H1 (cell line): Measurements from ENCODE around the gene CSNK1D. TPM values are rescaled to one million over a fixed set of nuclear protein-coding genes. Genes with fewer than 3 reads are reported as not detected.
A peak's percentile ranks its signal among the peaks of the same experiment; 100 is the strongest.

Experiments
- CTCF ChIA-PET: fragments of 300-600 bp; sonication (Branson Sonifier 250); formaldehyde crosslinking; loops from one replicate; lab custom pipeline; 2021; ENCODE audit not compliant: partially characterized antibody; lab: Charles Lee
- POLR2A ChIA-PET: fragments of 300-600 bp; sonication (Branson Sonifier 250); formaldehyde crosslinking; loops from one replicate; lab custom pipeline; 2021; ENCODE audit warnings: inconsistent platforms; ENCODE audit not compliant: partially characterized antibody; lab: Charles Lee
- DNase-seq, 2 experiments: peaks; one replicate each; pipeline versions ENCODE4 v3.0.0 to v3.0.0-alpha.2; 2010 to 2022; ENCODE audit warnings: low spot score in 2 of 2, low read depth in 1 of 2, mixed read lengths in 1 of 2
- FAIRE-seq: peaks from 2 replicates; lab custom pipeline; 2011; peaks lifted over from hg19 to GRCh38; lab: Jason Lieb, UNC
- H2AFZ ChIP-seq: 2 replicates; pipeline ENCODE4 v1.8.1; 2012; ENCODE audit warnings: low read length, inconsistent platforms
- H2AK5ac ChIP-seq: 2 replicates; pipeline ENCODE4 v1.6.1; 2013; ENCODE audit warnings: low read depth, low read length
- H2BK120ac ChIP-seq: replicated peaks from 2 replicates; pipeline ENCODE3; 2013; ENCODE audit warnings: low read depth, low read length, inconsistent platforms
- H2BK12ac ChIP-seq: 2 replicates; pipeline ENCODE4 v1.6.1; 2013; ENCODE audit warnings: low read depth, low read length
- H2BK15ac ChIP-seq: 2 replicates; pipeline ENCODE4 v1.6.1; 2013; ENCODE audit warnings: low read length
- H2BK20ac ChIP-seq: 2 replicates; pipeline ENCODE4 v1.6.1; 2013; ENCODE audit warnings: low read length
- H2BK5ac ChIP-seq: 2 replicates; pipeline ENCODE4 v1.6.1; 2013; ENCODE audit warnings: low read depth, low read length
- H3K14ac ChIP-seq: 2 replicates; pipeline ENCODE4 v1.6.1; 2013; ENCODE audit warnings: inconsistent platforms; ENCODE audit not compliant: insufficient read length
- H3K18ac ChIP-seq: 2 replicates; pipeline ENCODE4 v1.6.1; 2013; ENCODE audit warnings: low read length; ENCODE audit errors: extremely low read depth
- H3K23ac ChIP-seq: 2 replicates; pipeline ENCODE4 v1.6.1; 2013; ENCODE audit warnings: inconsistent platforms; ENCODE audit not compliant: insufficient read length
- H3K23me2 ChIP-seq: 2 replicates; pipeline ENCODE4 v1.6.1; 2013; ENCODE audit warnings: low read depth, low read length
- H3K27ac ChIP-seq: 2 replicates; pipeline ENCODE4 v1.6.1; 2011; ENCODE audit warnings: low read depth, low read length, inconsistent platforms
- H3K27me3 ChIP-seq, 4 experiments: replicated peaks in 1 of 4; 1 replicate in 1 of 4; 2 replicates in 3 of 4; pipeline versions ENCODE4 v1.6.1 to v1.8.1; 2011 to 2013; ENCODE audit warnings: low read length in 3 of 4, mild to moderate bottlenecking in 3 of 4, inconsistent platforms in 2 of 4, mixed read lengths in 2 of 4, moderate library complexity in 1 of 4; ENCODE audit not compliant: control insufficient read depth in 3 of 4, insufficient read depth in 3 of 4; ENCODE audit errors: extremely low read depth in 1 of 4
- H3K36me3 ChIP-seq, 4 experiments: 2 replicates each; pipeline versions ENCODE4 v1.6.1 to v1.8.1; 2011 to 2013; ENCODE audit warnings: mild to moderate bottlenecking in 4 of 4, low read length in 3 of 4, moderate library complexity in 2 of 4, control low read depth in 1 of 4, inconsistent platforms in 1 of 4; ENCODE audit not compliant: insufficient read depth in 4 of 4, control insufficient read depth in 2 of 4
- H3K4ac ChIP-seq: replicated peaks from 2 replicates; pipeline ENCODE3; 2013; ENCODE audit warnings: low read length, low read depth, mixed read lengths, inconsistent platforms; ENCODE audit not compliant: insufficient read length
- H3K4me1 ChIP-seq, 4 experiments: replicated peaks in 1 of 4; 1 replicate in 1 of 4; 2 replicates in 3 of 4; pipeline versions ENCODE4 v1.6.1 to v1.8.1; 2011 to 2013; ENCODE audit warnings: low read length in 3 of 4, inconsistent platforms in 2 of 4, mixed read lengths in 1 of 4; ENCODE audit not compliant: insufficient read depth in 4 of 4, control insufficient read depth in 3 of 4
- H3K4me2 ChIP-seq, 2 experiments: 2 replicates each; pipeline versions ENCODE4 v1.6.1 to v1.8.1; 2011 to 2013; ENCODE audit warnings: low read depth in 2 of 2, low read length in 2 of 2, control low read depth in 1 of 2, inconsistent platforms in 1 of 2, mild to moderate bottlenecking in 1 of 2; ENCODE audit not compliant: insufficient read depth in 1 of 2
- H3K4me3 ChIP-seq, 4 experiments: fragments of 200-600, 300-600 bp in 1 of 4; sonication (generic), shearing (Covaris generic), sonication (Bioruptor Twin) in 1 of 4; 2 replicates each; pipeline versions ENCODE4 v1.5.1 to v1.8.1; 2011 to 2016; ENCODE audit warnings: low read length in 4 of 4, low read depth in 3 of 4, control low read depth in 2 of 4, inconsistent platforms in 2 of 4, mild to moderate bottlenecking in 2 of 4, mixed read lengths in 1 of 4, moderate library complexity in 1 of 4; ENCODE audit not compliant: insufficient read depth in 2 of 4; ENCODE audit errors: extremely low read depth in 1 of 4
- H3K56ac ChIP-seq: replicated peaks from 2 replicates; pipeline ENCODE3; 2013; ENCODE audit warnings: low read depth, mild to moderate bottlenecking, mixed read lengths, low read length, inconsistent platforms; ENCODE audit not compliant: insufficient read length
- H3K79me1 ChIP-seq: 2 replicates; pipeline ENCODE4 v1.6.1; 2013; ENCODE audit warnings: low read depth, low read length, control low read depth
- H3K79me2 ChIP-seq, 2 experiments: 2 replicates each; pipeline versions ENCODE4 v1.6.1 to v1.8.1; 2012 to 2013; ENCODE audit warnings: low read length in 2 of 2, mild to moderate bottlenecking in 2 of 2, inconsistent platforms in 1 of 2; ENCODE audit not compliant: insufficient read depth in 2 of 2, control insufficient read depth in 1 of 2
- H3K9ac ChIP-seq, 4 experiments: replicated peaks in 1 of 4; 1 replicate in 1 of 4; 2 replicates in 3 of 4; pipeline versions ENCODE4 v1.6.1 to v1.8.1; 2011 to 2013; ENCODE audit warnings: low read depth in 3 of 4, low read length in 3 of 4, control low read depth in 2 of 4, mild to moderate bottlenecking in 2 of 4, moderate library complexity in 2 of 4, inconsistent platforms in 1 of 4; ENCODE audit errors: extremely low read depth in 1 of 4
- H3K9me3 ChIP-seq, 2 experiments: 2 replicates each; pipeline versions ENCODE4 v1.6.1 to v1.8.1; 2012 to 2013; ENCODE audit warnings: mild to moderate bottlenecking in 2 of 2, moderate library complexity in 2 of 2, control low read depth in 1 of 2, inconsistent platforms in 1 of 2, low read depth in 1 of 2, low read length in 1 of 2, mixed read lengths in 1 of 2; ENCODE audit not compliant: insufficient read depth in 2 of 2
- H4K20me1 ChIP-seq, 2 experiments: replicated peaks in 1 of 2; 2 replicates each; pipeline versions ENCODE3 to v1.8.1; 2011 to 2013; ENCODE audit warnings: inconsistent platforms in 2 of 2, low read length in 2 of 2, mild to moderate bottlenecking in 1 of 2; ENCODE audit not compliant: insufficient read depth in 2 of 2, control insufficient read depth in 1 of 2
- H4K5ac ChIP-seq: 2 replicates; pipeline ENCODE4 v1.6.1; 2013; ENCODE audit warnings: low read length, low read depth, mixed read lengths, inconsistent platforms; ENCODE audit not compliant: insufficient read length
- H4K8ac ChIP-seq: 2 replicates; pipeline ENCODE4 v1.8.0; 2013; ENCODE audit warnings: mild to moderate bottlenecking, moderate library complexity, low read length, inconsistent platforms; ENCODE audit not compliant: insufficient read depth; ENCODE audit errors: extremely low read depth
- H4K91ac ChIP-seq: replicated peaks from 2 replicates; pipeline ENCODE3; 2013; ENCODE audit warnings: low read length, mixed read lengths, inconsistent platforms; ENCODE audit not compliant: insufficient read length
- ASH2L ChIP-seq: fragments of 200-600, 300-600 bp; sonication (generic); IDR thresholded peaks from one replicate; pipeline ENCODE4 v1.7.1; 2017; ENCODE audit warnings: low read length
- BACH1 ChIP-seq: IDR thresholded peaks from 2 replicates; pipeline ENCODE4 v1.6.1; 2012; ENCODE audit warnings: low read length, improper control_type of control experiment
- CBX8 ChIP-seq: fragments of 300-800, 300-1000 bp; sonication (generic); IDR thresholded peaks from 2 replicates; pipeline ENCODE4 v1.7.1; 2016; ENCODE audit warnings: low read depth, low read length, borderline replicate concordance
- JUND ChIP-seq: IDR thresholded peaks from 2 replicates; pipeline ENCODE4 v1.6.1; 2011; ENCODE audit warnings: mild to moderate bottlenecking, improper control_type of control experiment, low read length
- POLR2AphosphoS5 ChIP-seq: IDR thresholded peaks from 2 replicates; pipeline ENCODE4 v1.6.1; 2011; ENCODE audit warnings: low read depth, low read length
- POU5F1 ChIP-seq: IDR thresholded peaks from 2 replicates; pipeline ENCODE4 v1.6.1; 2011; ENCODE audit warnings: low read depth, mild to moderate bottlenecking, low read length, moderate library complexity
- RAD21 ChIP-seq, 2 experiments: IDR thresholded peaks in 1 of 2; conservative IDR thresholded peaks in 1 of 2; 2 replicates each; pipeline ENCODE4 v1.6.1; 2011; ENCODE audit warnings: low read depth in 2 of 2, low read length in 2 of 2, improper control_type of control experiment in 1 of 2, inconsistent platforms in 1 of 2, mild to moderate bottlenecking in 1 of 2, moderate library complexity in 1 of 2
- RBBP5 ChIP-seq: IDR thresholded peaks from 2 replicates; pipeline ENCODE4 v1.7.1; 2012; ENCODE audit warnings: low read depth, mild to moderate bottlenecking, inconsistent platforms, low read length, moderate library complexity, borderline replicate concordance
- SIN3A ChIP-seq, 2 experiments: IDR thresholded peaks in 1 of 2; conservative IDR thresholded peaks in 1 of 2; 2 replicates each; pipeline ENCODE4 v1.6.1; 2011 to 2012; ENCODE audit warnings: low read length in 2 of 2, improper control_type of control experiment in 1 of 2, low read depth in 1 of 2, mild to moderate bottlenecking in 1 of 2
- SIRT6 ChIP-seq: IDR thresholded peaks from one replicate; pipeline ENCODE4 v1.7.1; 2012; ENCODE audit warnings: low read length, inconsistent platforms
- SP1 ChIP-seq: IDR thresholded peaks from 2 replicates; pipeline ENCODE4 v1.6.1; 2011; ENCODE audit warnings: low read depth, low read length
- WGBS, 2 experiments: shearing (Covaris generic) in 1 of 2; methylation state at CpG; one replicate each; pipeline versions ENCODE4 v1.1.6 to v1.1.7; 2013 to 2015; ENCODE audit warnings: low lambda C conversion rate in 2 of 2, mixed read lengths in 2 of 2, inconsistent platforms in 1 of 2, low coverage in 1 of 2, missing lambda C conversion rate in 1 of 2; ENCODE audit not compliant: insufficient replicate concordance in 2 of 2, insufficient coverage in 1 of 2, insufficient read length in 1 of 2; ENCODE audit errors: extremely low coverage in 1 of 2, missing lambda C conversion rate in 1 of 2; 5-methylcytosine and 5-hydroxymethylcytosine counted together
- polyA plus RNA-seq, 7 experiments: library from polyadenylated mRNA; depleted of rRNA in 3 of 7; stranded (reverse) in 5 of 7; unstranded in 2 of 7; fragments of >200 nt in 5 of 7; fragments of 200-250 nt in 2 of 7; gene quantifications; 1 replicate in 5 of 7; 2 replicates in 1 of 7; 4 replicates in 1 of 7; pipeline versions ENCODE4 v1.2.1 to v1.2.3, GENCODE V29; 2011 to 2013; ENCODE audit warnings: missing spikeins in 2 of 7, mixed read lengths in 2 of 7
- total RNA-seq: library from RNA; stranded (reverse); fragmentation: NEBNext Ultra II Directional; extraction: Animal tissue kit (Norgen Biotek cat#: 25700); gene quantifications from 2 replicates; pipeline ENCODE4 v1.2.1, GENCODE V29; 2021

The CSNK1D gene
- total and polyA plus RNA-seq, 2 of the 8 experiments (the other 6 are each of a cell fraction or from before 2014, with no cell fraction given), result 73.5 to 103 TPM

DNA sequence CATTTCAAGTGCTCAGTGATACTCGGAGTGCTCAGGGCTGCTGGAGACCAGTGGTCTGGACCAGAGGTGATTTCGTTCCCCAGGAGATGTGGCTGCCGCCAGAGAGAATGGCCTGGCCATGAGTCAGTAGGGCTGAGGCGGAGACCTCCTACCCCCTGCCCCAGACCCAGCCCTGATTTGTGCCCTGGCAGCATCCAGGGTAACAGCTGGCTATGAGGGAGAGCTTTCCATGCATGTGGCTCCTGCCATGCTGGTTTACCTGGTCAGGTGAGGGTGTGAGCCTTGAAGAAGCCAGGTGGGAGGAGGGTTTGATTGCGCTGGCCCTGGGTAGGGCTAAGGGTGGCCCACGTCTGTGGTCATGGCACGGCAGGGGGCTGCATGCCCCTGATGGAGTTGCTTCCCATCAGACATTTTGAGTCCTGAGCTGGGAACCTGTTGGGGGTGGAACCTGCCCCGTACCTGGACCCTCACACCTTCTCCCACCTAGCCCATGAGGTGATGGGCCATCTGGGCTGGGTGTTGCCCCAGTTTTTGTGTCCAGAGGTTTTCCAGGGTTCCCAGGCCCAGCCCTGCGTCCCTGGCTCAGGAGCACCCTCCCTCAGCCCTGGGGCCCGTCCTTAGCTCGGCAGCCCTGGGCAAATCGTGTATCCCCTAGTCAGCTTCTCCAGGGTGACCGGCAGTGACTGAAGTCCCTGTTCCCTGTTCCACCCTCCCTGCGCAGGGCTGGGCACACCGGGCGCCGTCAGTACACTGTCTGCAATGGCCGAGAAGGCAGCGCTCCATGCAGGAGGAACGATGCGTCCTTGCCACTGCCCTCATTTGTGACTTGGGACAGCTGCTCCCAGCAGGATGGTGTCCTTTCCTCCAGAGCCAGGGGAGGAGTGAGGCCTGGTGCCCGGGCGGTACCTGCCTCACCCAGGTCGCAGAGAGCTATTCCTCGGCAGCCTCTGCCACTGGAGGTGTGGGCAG is 9.0 kb upstream of the CSNK1D start:
- no peak for FAIRE-seq
- TF ChIP-seq JUND (no peak), SP1 (no peak), BACH1 (no peak), CBX8 (no peak), SIRT6 (no peak), ASH2L (no peak), RBBP5 (no peak), POLR2AphosphoS5 (no peak), SIN3A (conservative IDR thresholded peaks at IDR 0.05 in 1 of 2, IDR thresholded peaks at IDR 0.05 in 1 of 2; ENCODE audit: low read depth in 1 of 2, low read length in 2 of 2) (no peak), RAD21 (IDR thresholded peaks at IDR 0.05 in 1 of 2, conservative IDR thresholded peaks at IDR 0.05 in 1 of 2; ENCODE audit: low read depth in 2 of 2, low read length in 2 of 2) (no peak), POU5F1 (no peak)

More for the DNA sequence above, 9.0 kb upstream of the CSNK1D start:
- Histone ChIP-seq H3K79me2 (no peaks in the 10 kb centered on the region), H2BK12ac (no peak overlapping the region), H3K23ac (no peak overlapping the region), H3K56ac (no peak overlapping the region), H4K91ac (no peak overlapping the region), H3K36me3 (no peaks in the 10 kb centered on the region; a peak in 1 of 8 replicates), H3K9me3 (0 out of 4 replicates have a peak, but pooled peaks cover 0 to 1% of the 10 kb centered on the region in 2 experiments), H2AFZ (no peak overlapping the region), H3K9ac (no peak overlapping the region), H3K27me3 (no peaks in the 10 kb centered on the region; a peak in 1 of 7 replicates), H2AK5ac (no peak overlapping the region), H3K79me1 (no peaks in the 10 kb centered on the region; the same call in 1 of the 2 replicates), H2BK5ac (no peak overlapping the region; the same call in 1 of the 2 replicates), H3K4me2 (no peak overlapping the region), H4K5ac (no peak overlapping the region), H3K4me1 (peaks cover 0 to 10% (median 5%) of the 10 kb centered on the region in 4 experiments; a peak in 5 of 7 replicates), H3K4me3 (no peak overlapping the region), H3K4ac (no peak overlapping the region), H4K20me1 (peaks cover 0 to 9% of the 10 kb centered on the region in 2 experiments), H2BK120ac (no peak overlapping the region), H3K14ac (no peak overlapping the region), H4K8ac (peak overlapping the region; percentile 3; the same call in 1 of the 2 replicates), H3K23me2 (no peaks in the 10 kb centered on the region), H3K18ac (no peak overlapping the region), H2BK15ac (peak overlapping the region; percentile 61; the same call in 1 of the 2 replicates), H2BK20ac (no peak overlapping the region), H3K27ac (no peak overlapping the region)
- DNase-seq, result no peak
- CTCF ChIA-PET, result interaction anchor here (1.4 kb wide), 1 partner anchor 8 kb away, joined by 4 read pairs; no protein-coding TSS in a partner anchor
- POLR2A ChIA-PET, result interaction anchor here (0.9 to 5.2 kb wide), 5 partner anchors 9 to 43 kb away, joined by 3 to 39 read pairs (median 6); partner anchors contain the start of gene CSNK1D
- WGBS, 2 experiments, result 92% methylated on average over 25 of the region's 25 CpGs; no CpG with 5 or more reads in 1 of the 2 experiments
